Esophagus muscularis mucosa (tissue), 4 donors: ENCODE data around the gene P2RX1. TPM values are rescaled to one million over a fixed set of nuclear protein-coding genes. Genes with fewer than 3 reads are reported as not detected.

ENCODE experiments used
- DNase-seq: peaks from one replicate; pipeline ENCODE4 v3.0.0-alpha.2; 2017; ENCODE audit errors: extremely low spot score
- H3K27ac ChIP-seq, 4 donors: fragments of 200-600 bp; sonication (generic); replicated peaks in 1 of 4; 1 replicate in 3 of 4; 2 replicates in 1 of 4; pipeline ENCODE4 v1.5.1; 2016 to 2019; ENCODE audit warnings: mild to moderate bottlenecking in 1 of 4
- H3K27me3 ChIP-seq, 4 donors: fragments of 200-600 bp; sonication (generic); one replicate each; pipeline versions ENCODE4 v1.5.1 to v1.6.0; 2016 to 2019
- H3K36me3 ChIP-seq, 4 donors: fragments of 200-600 bp; sonication (generic); one replicate each; pipeline ENCODE4 v1.5.1; 2016 to 2019
- H3K4me1 ChIP-seq, 4 donors: fragments of 200-600 bp; sonication (generic); one replicate each; pipeline ENCODE4 v1.5.1; 2016 to 2019
- H3K4me3 ChIP-seq, 4 donors: fragments of 200-600 bp; sonication (generic); 1 replicate in 2 of 4; 2 replicates in 2 of 4; pipeline ENCODE4 v1.5.1; 2016 to 2019; ENCODE audit warnings: mild to moderate bottlenecking in 4 of 4, moderate library complexity in 1 of 4
- H3K9me3 ChIP-seq, 4 donors: fragments of 200-600 bp; sonication (generic); 1 replicate in 3 of 4; 2 replicates in 1 of 4; pipeline ENCODE4 v1.5.1; 2016 to 2019
- CTCF ChIP-seq, 3 experiments: fragments of 200-600 bp in 2 of 3; fragments of 450-650 bp in 1 of 3; sonication (generic) in 2 of 3; IDR thresholded peaks; one replicate each; pipeline ENCODE4 v1.5.1; 2017 to 2019; ENCODE audit warnings: antibody characterized with exemption in 3 of 3, mild to moderate bottlenecking in 2 of 3, moderate library complexity in 1 of 3
- EP300 ChIP-seq: sonication (generic); formaldehyde crosslinking; IDR thresholded peaks from one replicate; pipeline ENCODE4 v1.6.1; 2017; ENCODE audit warnings: antibody characterized with exemption
- POLR2A ChIP-seq: fragments of 450-650 bp; IDR thresholded peaks from one replicate; pipeline ENCODE4 v1.6.1; 2017; ENCODE audit warnings: antibody characterized with exemption, moderate library complexity, mild to moderate bottlenecking, low read depth
- POLR2AphosphoS5 ChIP-seq, 2 donors: sonication (generic); formaldehyde crosslinking; IDR thresholded peaks; one replicate each; pipeline ENCODE4 v1.6.1; 2017; ENCODE audit warnings: antibody characterized with exemption in 2 of 2
- WGBS: methylation state at CpG from one replicate; pipeline ENCODE4 v1.1.5; 2018; 5-methylcytosine and 5-hydroxymethylcytosine counted together
- intact Hi-C: fragments of 100-400 bp; cut with DNase I; formaldehyde crosslinking; loops from one replicate; pipeline ENCODE4 v1.15.1; 2023
- total RNA-seq, 4 donors: library from RNA; depleted of rRNA; stranded (reverse); fragments of >200 nt; gene quantifications; one replicate each; pipeline versions ENCODE4 v1.1.0 to v1.2.1, GENCODE V29; 2016

P2RX1 gene
- total RNA-seq, 4 donors from 2014 or later = 3.7 to 26.0 (median 10.2) TPM

GRCh38 chr17:3852561-3852960, 63.7 kb downstream of the P2RX1 start:
- no peak overlapping the region for H3K27ac ChIP-seq
- 75% methylated on average over 10 of the region's 10 CpGs for WGBS
- no peak overlapping the region for H3K4me3 ChIP-seq
- H3K4me1 ChIP-seq = no peaks in the 10 kb centered on the region
- no peaks in the 10 kb centered on the region for H3K36me3 ChIP-seq
- TF ChIP-seq EP300 (no peak), CTCF (IDR thresholded peaks at IDR 0.05) (no peak), POLR2A (no peak), POLR2AphosphoS5 (IDR thresholded peaks at IDR 0.05) (no peak)
- DNase-seq = no peak
- no peaks in the 10 kb centered on the region for H3K9me3 ChIP-seq
- intact Hi-C loops = no loop called here
- no peaks in the 10 kb centered on the region for H3K27me3 ChIP-seq

- 82% methylated on average over 24 of the region's 24 CpGs for WGBS
- peaks cover 0 to under 1% (median under 1%) of the 10 kb centered on the region in 4 donors for H3K4me1 ChIP-seq
- TF ChIP-seq EP300 = no peak
- TF ChIP-seq POLR2A = no peak
- TF ChIP-seq CTCF (IDR thresholded peaks at IDR 0.05) = no peak
- no peak for TF ChIP-seq POLR2AphosphoS5 (IDR thresholded peaks at IDR 0.05)
- no peak overlapping the region for H3K27ac ChIP-seq
- no peaks in the 10 kb centered on the region for H3K36me3 ChIP-seq
- DNase-seq = no peak
- no peak overlapping the region for H3K4me3 ChIP-seq
- no peaks in the 10 kb centered on the region for H3K27me3 ChIP-seq
- intact Hi-C loops = no loop called here
- H3K9me3 ChIP-seq = no peaks in the 10 kb centered on the region
Observed at GRCh38 chr17:3851461-3852100, 64.7 kb downstream of the P2RX1 start.

GRCh38 chr17:3848229-3848835, 67.9 kb downstream of the P2RX1 start:
- 75% methylated on average over 8 of the region's 9 CpGs for WGBS
- no peak for TF ChIP-seq POLR2A
- no peak for TF ChIP-seq CTCF (IDR thresholded peaks at IDR 0.05)
- TF ChIP-seq POLR2AphosphoS5 (IDR thresholded peaks at IDR 0.05) = no peak
- TF ChIP-seq EP300 = no peak
- no peaks in the 10 kb centered on the region for H3K27me3 ChIP-seq
- H3K4me1 ChIP-seq = peaks cover 17 to 25% (median 21%) of the 10 kb centered on the region in 4 donors
- H3K27ac ChIP-seq = no peak overlapping the region
- intact Hi-C loops = no loop called here
- no peak for DNase-seq
- no peaks in the 10 kb centered on the region for H3K9me3 ChIP-seq
- no peak overlapping the region for H3K4me3 ChIP-seq
- H3K36me3 ChIP-seq = peaks cover 0 to 13% (median 2%) of the 10 kb centered on the region in 4 donors

GRCh38 chr17:3847165-3847670, 69.0 kb downstream of the P2RX1 start:
- intact Hi-C loops = no loop called here
- Histone ChIP-seq H3K4me3 (no peak overlapping the region), H3K27ac (no peak overlapping the region), H3K36me3 (peaks cover under 1 to 23% (median 11%) of the 10 kb centered on the region in 4 donors), H3K9me3 (no peaks in the 10 kb centered on the region), H3K4me1 (peaks cover 19 to 25% (median 23%) of the 10 kb centered on the region in 4 donors), H3K27me3 (no peaks in the 10 kb centered on the region)
- 94% methylated on average over 9 of the region's 9 CpGs for WGBS
- no peak for DNase-seq
- TF ChIP-seq EP300 = no peak

Other genes with a start within 250 kb of the P2RX1 start
- gene TAX1BP3, start 247.9 kb downstream of the P2RX1 start, total RNA-seq = 100 to 1,000 TPM in 3 of 4 donors, 10 to 100 TPM in 1; 98.0 to 175 (median 115) TPM
- gene EMC6, start 247.7 kb downstream of the P2RX1 start, total RNA-seq = 10 to 100 TPM; 15.8 to 38.2 (median 23.6) TPM
- gene P2RX5, start 220.3 kb downstream of the P2RX1 start, total RNA-seq = 1 to 10 TPM in 2 of 4 donors, under 1 TPM in 2; 0.19 to 1.5 (median 1.0) TPM
- gene HASPIN, start 192.6 kb downstream of the P2RX1 start, total RNA-seq = under 1 TPM in 2 of 4 donors, not detected in 2; 0.13 to 0.23 TPM
- gene ITGAE, start 115.3 kb downstream of the P2RX1 start, total RNA-seq = 10 to 100 TPM; 16.1 to 29.5 (median 21.4) TPM
- 10 to 100 TPM; 15.0 to 33.9 (median 21.9) TPM for gene NCBP3, start 70.2 kb downstream of the P2RX1 start, total RNA-seq
- gene CAMKK1, start 23.4 kb downstream of the P2RX1 start, total RNA-seq = 1 to 10 TPM; 2.9 to 8.8 (median 4.4) TPM
- gene ATP2A3, start 48.0 kb upstream of the P2RX1 start, total RNA-seq = 10 to 100 TPM; 17.9 to 35.4 (median 24.8) TPM
- 100 to 1,000 TPM in 1 of 4 donors, 10 to 100 TPM in 3; 57.8 to 100 (median 80.9) TPM for gene ZZEF1, start 226.6 kb upstream of the P2RX1 start, total RNA-seq
- 10 to 100 TPM; 15.6 to 39.5 (median 24.4) TPM for gene CYB5D2, start 226.7 kb upstream of the P2RX1 start, total RNA-seq